Neural progenitor cell (in vitro differentiated cells): Measurements from ENCODE around the gene IL5.

Experiments used
- EZH2 ChIP-seq: fragments of 200-600 bp; sonication (generic); IDR thresholded peaks from 2 replicates; pipeline ENCODE4 v1.6.1; 2017; ENCODE audit warnings: antibody characterized with exemption, mild to moderate bottlenecking, moderate library complexity
- EZH2phosphoT487 ChIP-seq: fragments of 200-600 bp; sonication (generic); IDR thresholded peaks from 2 replicates; pipeline ENCODE4 v1.6.1; 2017; ENCODE audit warnings: antibody characterized with exemption
- TF ChIP-seq, protein P1 (sequence below): fragments of 200-600 bp; sonication (generic); IDR thresholded peaks from 2 replicates; pipeline ENCODE4 v1.5.1; 2017; ENCODE audit warnings: antibody characterized with exemption, mild to moderate bottlenecking

DNA sequence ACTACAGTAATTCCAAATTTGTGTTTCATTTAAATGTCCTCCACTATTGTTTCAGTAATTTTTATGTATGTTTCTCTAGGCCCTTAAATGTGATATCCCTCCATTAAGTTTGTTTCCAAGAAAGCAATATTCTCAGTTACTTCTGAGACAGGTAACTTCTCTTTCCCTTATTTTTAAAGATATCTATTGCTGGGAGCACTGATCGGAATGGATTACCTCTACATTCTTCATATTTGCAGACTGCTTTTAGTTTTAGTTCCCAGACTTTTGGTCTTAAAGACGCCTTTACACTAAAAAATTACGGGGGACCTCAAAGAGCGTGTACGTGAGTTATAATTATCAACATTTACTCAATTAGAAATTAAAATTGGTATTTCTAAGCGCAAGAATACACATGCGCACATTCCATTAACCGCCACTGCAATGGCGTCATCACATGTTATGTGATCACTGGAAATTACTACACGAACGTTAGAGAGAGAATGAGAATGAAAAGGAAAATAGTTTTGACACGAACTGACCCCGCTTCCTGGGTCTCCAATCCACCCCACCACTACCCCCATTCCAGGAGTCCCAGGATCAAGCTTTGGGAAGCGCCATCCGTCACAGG is 12.9 kb upstream of the IL5 start:
- TF ChIP-seq, protein P1, sequence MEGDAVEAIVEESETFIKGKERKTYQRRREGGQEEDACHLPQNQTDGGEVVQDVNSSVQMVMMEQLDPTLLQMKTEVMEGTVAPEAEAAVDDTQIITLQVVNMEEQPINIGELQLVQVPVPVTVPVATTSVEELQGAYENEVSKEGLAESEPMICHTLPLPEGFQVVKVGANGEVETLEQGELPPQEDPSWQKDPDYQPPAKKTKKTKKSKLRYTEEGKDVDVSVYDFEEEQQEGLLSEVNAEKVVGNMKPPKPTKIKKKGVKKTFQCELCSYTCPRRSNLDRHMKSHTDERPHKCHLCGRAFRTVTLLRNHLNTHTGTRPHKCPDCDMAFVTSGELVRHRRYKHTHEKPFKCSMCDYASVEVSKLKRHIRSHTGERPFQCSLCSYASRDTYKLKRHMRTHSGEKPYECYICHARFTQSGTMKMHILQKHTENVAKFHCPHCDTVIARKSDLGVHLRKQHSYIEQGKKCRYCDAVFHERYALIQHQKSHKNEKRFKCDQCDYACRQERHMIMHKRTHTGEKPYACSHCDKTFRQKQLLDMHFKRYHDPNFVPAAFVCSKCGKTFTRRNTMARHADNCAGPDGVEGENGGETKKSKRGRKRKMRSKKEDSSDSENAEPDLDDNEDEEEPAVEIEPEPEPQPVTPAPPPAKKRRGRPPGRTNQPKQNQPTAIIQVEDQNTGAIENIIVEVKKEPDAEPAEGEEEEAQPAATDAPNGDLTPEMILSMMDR, result no peak
- TF ChIP-seq EZH2phosphoT487 (no peak), EZH2 (no peak)
